BJ (cell line): Measurements from ENCODE around the gene PPP1R12B. TPM values are rescaled to one million over a fixed set of nuclear protein-coding genes. Genes with fewer than 3 reads are reported as not detected.

Experiments used
- CTCF ChIA-PET: fragments of 350-600 bp; formaldehyde crosslinking; extraction: SDS; loops from one replicate; lab custom pipeline; 2021; ENCODE audit warnings: antibody characterized with exemption, inconsistent platforms; lab: Yijun Ruan, JAX
- POLR2A ChIA-PET: fragments of 300-600 bp; sonication (Branson Sonifier 250); formaldehyde crosslinking; extraction: SDS; loops from one replicate; lab custom pipeline; 2021; ENCODE audit warnings: antibody characterized with exemption; lab: Charles Lee
- DNase-seq: peaks from one replicate; pipeline ENCODE4 v3.0.0-alpha.2; 2011; ENCODE audit warnings: low read depth
- H3K27me3 ChIP-seq: 2 replicates; pipeline ENCODE4 v1.6.0; 2011; ENCODE audit warnings: low read length; ENCODE audit not compliant: control insufficient read depth, insufficient read depth
- H3K36me3 ChIP-seq: 2 replicates; pipeline ENCODE4 v1.5.1; 2011; ENCODE audit warnings: low read length; ENCODE audit not compliant: control insufficient read depth, insufficient read depth
- H3K4me3 ChIP-seq: 2 replicates; pipeline ENCODE4 v1.5.1; 2011; ENCODE audit warnings: low read depth, mild to moderate bottlenecking, control low read depth, low read length
- CTCF ChIP-seq: IDR thresholded peaks from 2 replicates; pipeline ENCODE4 v1.5.1; 2011; ENCODE audit warnings: low read depth, mild to moderate bottlenecking, control low read depth, inconsistent platforms, low read length, moderate library complexity; ENCODE audit not compliant: insufficient read depth
- polyA plus RNA-seq: library from polyadenylated mRNA; depleted of rRNA; stranded (reverse); fragments of >200 nt; gene quantifications from 2 replicates; pipeline ENCODE4 v1.2.3, GENCODE V29; 2011

PPP1R12B gene
- polyA plus RNA-seq, 1 experiment, result 9.4 TPM

- TF ChIP-seq CTCF, result no peak
- no peak for DNase-seq
- H3K36me3 ChIP-seq, result no peaks in the 10 kb centered on the region
- ChIA-PET POLR2A (no interaction called here), CTCF (no interaction called here)
- H3K27me3 ChIP-seq, result no peaks in the 10 kb centered on the region
- H3K4me3 ChIP-seq, result no peak overlapping the region
Observed at GRCh38 chr1:202592146-202592545, 243.6 kb downstream of the PPP1R12B start.

GRCh38 chr1:202593845-202594244 is 245.3 kb downstream of the PPP1R12B start:
- ChIA-PET CTCF (interaction anchor here (1.1 to 1.6 kb wide), 4 partner anchors 16 to 124 kb away, joined by 3 to 4 read pairs (median 4); no protein-coding TSS in a partner anchor), POLR2A (no interaction called here)
- no peaks in the 10 kb centered on the region for H3K27me3 ChIP-seq
- H3K4me3 ChIP-seq, result no peak overlapping the region
- no peaks in the 10 kb centered on the region for H3K36me3 ChIP-seq
- DNase-seq, result no peak
- no peak for TF ChIP-seq CTCF

GRCh38 chr1:202596638-202597037 is 248.1 kb downstream of the PPP1R12B start:
- Histone ChIP-seq H3K36me3 (no peaks in the 10 kb centered on the region), H3K27me3 (no peaks in the 10 kb centered on the region), H3K4me3 (no peak overlapping the region)
- TF ChIP-seq CTCF, result no peak
- no peak for DNase-seq
- ChIA-PET CTCF (interaction anchor here (1.3 kb wide), 1 partner anchor 25 kb away, joined by 4 read pairs; no protein-coding TSS in a partner anchor), POLR2A (no interaction called here)

GRCh38 chr1:202597090-202597761 is 248.7 kb downstream of the PPP1R12B start:
- no peak for TF ChIP-seq CTCF
- CTCF ChIA-PET, result interaction anchor here (1.3 kb wide), 1 partner anchor 25 kb away, joined by 4 read pairs; no protein-coding TSS in a partner anchor
- POLR2A ChIA-PET, result no interaction called here
- Histone ChIP-seq H3K36me3 (no peaks in the 10 kb centered on the region), H3K4me3 (no peak overlapping the region), H3K27me3 (no peaks in the 10 kb centered on the region)
- DNase-seq, result no peak

GRCh38 chr1:202599669-202600431 is 251.4 kb downstream of the PPP1R12B start:
- POLR2A ChIA-PET, result no interaction called here
- DNase-seq, result no peak
- Histone ChIP-seq H3K36me3 (no peaks in the 10 kb centered on the region), H3K4me3 (no peak overlapping the region), H3K27me3 (no peaks in the 10 kb centered on the region)
- TF ChIP-seq CTCF, result peak; percentile 93
- CTCF ChIA-PET, result interaction anchor here (0.6 to 4.3 kb wide), 27 partner anchors 8 to 262 kb away, joined by 3 to 33 read pairs (median 4); no protein-coding TSS in a partner anchor
